ENCODE results near the gene XYLT1. TPM values are rescaled to one million over a fixed set of nuclear protein-coding genes. Genes with fewer than 3 reads are reported as not detected.
A peak's percentile ranks its signal among the peaks of the same experiment; 100 is the strongest.

Gene XYLT1
- total and polyA plus RNA-seq, 2 of the 8 experiments (the other 6 are each of a cell fraction or from before 2014, with no cell fraction given): 6.6 to 25.4 TPM

DNA sequence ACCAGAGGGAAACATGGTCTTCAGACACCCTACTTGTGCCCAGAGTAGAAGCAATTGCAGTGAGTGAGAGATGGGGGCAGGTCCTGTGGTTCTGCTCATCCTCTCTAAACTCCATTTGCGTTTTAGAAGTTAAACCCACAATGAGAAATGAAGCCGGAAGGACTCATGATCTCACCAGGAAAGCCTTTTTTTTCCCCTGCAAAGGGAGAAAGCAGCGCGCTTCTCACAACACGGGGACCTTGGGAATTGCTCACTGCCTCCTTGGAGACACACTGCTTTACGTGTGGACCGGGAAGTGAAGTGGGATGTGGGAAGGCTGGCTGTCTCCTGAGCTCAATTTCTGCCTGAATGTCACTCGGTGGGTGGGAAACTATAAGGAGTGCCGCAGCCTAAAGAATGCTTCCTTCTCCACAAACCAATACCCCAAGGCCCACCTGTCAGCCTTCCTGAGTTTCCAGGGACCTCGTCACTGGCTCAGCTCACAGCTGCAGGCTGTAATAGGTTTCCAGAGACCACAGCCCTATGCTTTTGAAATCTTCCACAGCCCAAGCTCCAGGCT lies 365.4 kb downstream of the XYLT1 start:
- H2BK20ac ChIP-seq (ENCODE audit: low read length): no peak overlapping the region
- H4K8ac ChIP-seq (ENCODE audit: extremely low read depth, insufficient read depth, low read length): no peak overlapping the region
- H3K23me2 ChIP-seq (ENCODE audit: low read depth, low read length): no peaks in the 10 kb centered on the region
- H3K4ac ChIP-seq (replicated peaks; ENCODE audit: insufficient read length, low read depth, low read length): no peak overlapping the region
- H3K18ac ChIP-seq (ENCODE audit: extremely low read depth, low read length): no peak overlapping the region
- H2BK12ac ChIP-seq (ENCODE audit: low read depth, low read length): 0 out of 2 replicates have a peak overlapping the region, but pooled peaks have one; percentile 6
- no peak overlapping the region for H4K5ac ChIP-seq (ENCODE audit: insufficient read length, low read depth, low read length)
- peak overlapping the region; percentile 7; the same call in 1 of the 2 replicates for H2BK5ac ChIP-seq (ENCODE audit: low read depth, low read length)
- H3K36me3 ChIP-seq (ENCODE audit: control insufficient read depth in 2 of 4, insufficient read depth in 4 of 4, low read length in 3 of 4): no peaks in the 10 kb centered on the region; a peak in 1 of 8 replicates
- H2AK5ac ChIP-seq (ENCODE audit: low read depth, low read length): no peak overlapping the region
- H3K9ac ChIP-seq (replicated peaks in 1 of 4; ENCODE audit: extremely low read depth in 1 of 4, low read depth in 3 of 4, low read length in 3 of 4): no peak overlapping the region
- H3K56ac ChIP-seq (replicated peaks; ENCODE audit: insufficient read length, low read depth, low read length): no peak overlapping the region
- CTCF ChIA-PET (ENCODE audit: partially characterized antibody): interaction anchor here (0.6 to 1.1 kb wide), 3 partner anchors 20 to 113 kb away, joined by 3 read pairs; no protein-coding TSS in a partner anchor
- no peak overlapping the region for H3K14ac ChIP-seq (ENCODE audit: insufficient read length)
- peaks cover 0 to 3% of the 10 kb centered on the region in 2 experiments; a peak in 1 of 4 replicates for H3K9me3 ChIP-seq (ENCODE audit: insufficient read depth in 2 of 2, low read depth in 1 of 2, low read length in 1 of 2)
- no peaks in the 10 kb centered on the region for H3K79me1 ChIP-seq (ENCODE audit: low read depth, low read length)
- H3K4me1 ChIP-seq (replicated peaks in 1 of 4; ENCODE audit: control insufficient read depth in 3 of 4, insufficient read depth in 4 of 4, low read length in 3 of 4): peaks cover 0 to 9% (median 6%) of the 10 kb centered on the region in 4 experiments; a peak in 6 of 7 replicates
- H2AFZ ChIP-seq (ENCODE audit: low read length): no peak overlapping the region
- no peaks in the 10 kb centered on the region for H4K20me1 ChIP-seq (replicated peaks in 1 of 2; ENCODE audit: control insufficient read depth in 1 of 2, insufficient read depth in 2 of 2, low read length in 2 of 2)
- no peaks in the 10 kb centered on the region for H3K79me2 ChIP-seq (ENCODE audit: control insufficient read depth in 1 of 2, insufficient read depth in 2 of 2, low read length in 2 of 2)
- H3K4me3 ChIP-seq (ENCODE audit: extremely low read depth in 1 of 4, insufficient read depth in 2 of 4, low read depth in 3 of 4, low read length in 4 of 4): no peak overlapping the region
- H3K27ac ChIP-seq (ENCODE audit: low read depth, low read length): no peak overlapping the region
- no peak overlapping the region for H3K4me2 ChIP-seq (ENCODE audit: insufficient read depth in 1 of 2, low read depth in 2 of 2, low read length in 2 of 2)
- H3K23ac ChIP-seq (ENCODE audit: insufficient read length): no peak overlapping the region
- no peak for TF ChIP-seq SAP30 (IDR thresholded peaks at IDR 0.05; ENCODE audit: insufficient read depth, insufficient replicate concordance, low read length)
- TF ChIP-seq KDM1A (IDR thresholded peaks at IDR 0.05; ENCODE audit: borderline replicate concordance, low read length): no peak
- no peak for TF ChIP-seq USF2 (IDR thresholded peaks at IDR 0.05; ENCODE audit: low read length)
- TF ChIP-seq CEBPB (IDR thresholded peaks at IDR 0.05; ENCODE audit: low read depth, low read length): no peak
- no peaks in the 10 kb centered on the region; a peak in 1 of 7 replicates for H3K27me3 ChIP-seq (replicated peaks in 1 of 4; ENCODE audit: control insufficient read depth in 3 of 4, extremely low read depth in 1 of 4, insufficient read depth in 3 of 4, low read length in 3 of 4)
- H2BK120ac ChIP-seq (replicated peaks; ENCODE audit: low read depth, low read length): no peak overlapping the region
- no peak overlapping the region for H2BK15ac ChIP-seq (ENCODE audit: low read length)
- no peak for DNase-seq (ENCODE audit: low read depth in 1 of 2, low spot score in 2 of 2)
- WGBS, 2 experiments (ENCODE audit: extremely low coverage in 1 of 2, insufficient coverage in 1 of 2, insufficient read length in 1 of 2, insufficient replicate concordance in 2 of 2, low coverage in 1 of 2, low lambda C conversion rate in 2 of 2, missing lambda C conversion rate in 1 of 2): 87% methylated on average over 10 of the region's 10 CpGs; no CpG with 5 or more reads in 1 of the 2 experiments
- POLR2A ChIA-PET (ENCODE audit: partially characterized antibody): interaction anchor here (1.2 to 2.0 kb wide), 3 partner anchors 13 to 73 kb away, joined by 3 to 6 read pairs (median 6); no protein-coding TSS in a partner anchor
- H4K91ac ChIP-seq (replicated peaks; ENCODE audit: insufficient read length, low read length): no peak overlapping the region
- FAIRE-seq: no peak

Measured in H1 (cell line).